IPS DF 4.7 (cell line): Measurements from ENCODE around the gene GIGYF2.

Experiments
- DNase-seq: peaks from one replicate; pipeline ENCODE4 v3.0.0-alpha.2; 2013; ENCODE audit warnings: low spot score; ENCODE audit errors: extremely low read depth

GIGYF2 gene

GRCh38 chr2:232749331-232749730 lies 52.2 kb downstream of the GIGYF2 start:
- DNase-seq = no peak

GRCh38 chr2:232750135-232750671 lies 53.1 kb downstream of the GIGYF2 start:
- no peak for DNase-seq

- DNase-seq = no peak
Measured at GRCh38 chr2:232757905-232758304, 60.8 kb downstream of the GIGYF2 start.

- DNase-seq = no peak
Measured at GRCh38 chr2:232761301-232761907, 64.3 kb downstream of the GIGYF2 start.

- DNase-seq = no peak
Measured at GRCh38 chr2:232767866-232768265, 70.7 kb downstream of the GIGYF2 start.

- DNase-seq = no peak
Measured at GRCh38 chr2:232770207-232770606, 73.1 kb downstream of the GIGYF2 start.

GRCh38 chr2:232771870-232772269 lies 74.7 kb downstream of the GIGYF2 start:
- no peak for DNase-seq

- DNase-seq = no peak
Measured at GRCh38 chr2:232772531-232772930, 75.4 kb downstream of the GIGYF2 start.

- DNase-seq = no peak
Measured at GRCh38 chr2:232773815-232774214, 76.7 kb downstream of the GIGYF2 start.

- DNase-seq = no peak
Measured at GRCh38 chr2:232776435-232776834, 79.3 kb downstream of the GIGYF2 start, which contains the start of gene KCNJ13. TSS of gene KCNJ13 (minus strand) at chr2:232776565. CDS start at chr2:232771362, 5,203 bp downstream.

GRCh38 chr2:232777276-232777675 lies 80.1 kb downstream of the GIGYF2 start:
- no peak for DNase-seq

- DNase-seq = no peak
Measured at GRCh38 chr2:232779465-232779864, 82.3 kb downstream of the GIGYF2 start.

- DNase-seq = no peak
Measured at GRCh38 chr2:232779934-232780333, 82.8 kb downstream of the GIGYF2 start.

- DNase-seq = no peak
Measured at GRCh38 chr2:232781765-232782164, 84.6 kb downstream of the GIGYF2 start.

- DNase-seq = no peak
Measured at GRCh38 chr2:232783278-232783677, 86.1 kb downstream of the GIGYF2 start.

- DNase-seq = no peak
Measured at GRCh38 chr2:232787806-232788205, 90.7 kb downstream of the GIGYF2 start.

- no peak for DNase-seq
Measured at GRCh38 chr2:232789082-232789481, 92.0 kb downstream of the GIGYF2 start.

GRCh38 chr2:232791518-232791917 lies 94.4 kb downstream of the GIGYF2 start:
- DNase-seq = no peak

- DNase-seq = no peak
Measured at GRCh38 chr2:232793271-232793670, 96.1 kb downstream of the GIGYF2 start.

GRCh38 chr2:232794981-232795380 lies 97.8 kb downstream of the GIGYF2 start:
- no peak for DNase-seq

GRCh38 chr2:232795920-232796319 lies 98.8 kb downstream of the GIGYF2 start:
- DNase-seq = no peak

GRCh38 chr2:232798187-232798586 lies 101.1 kb downstream of the GIGYF2 start:
- DNase-seq = no peak

- no peak for DNase-seq
Measured at GRCh38 chr2:232800166-232800565, 103.0 kb downstream of the GIGYF2 start.
